ENCODE measurements around the gene FAAP20.
A peak's percentile ranks its signal among the peaks of the same experiment; 100 is the strongest.

The FAAP20 gene

GRCh38 chr1:2229911-2230731 lies 35.5 kb upstream of the FAAP20 start:
- peak; percentile 17 for DNase-seq (ENCODE audit: low spot score)

GRCh38 chr1:2229037-2229864 lies 34.7 kb upstream of the FAAP20 start:
- peak; percentile 39 for DNase-seq (ENCODE audit: low spot score)

GRCh38 chr1:2228694-2229036 lies 34.1 kb upstream of the FAAP20 start:
- no peak for DNase-seq (ENCODE audit: low spot score)

GRCh38 chr1:2228157-2228594 lies 33.6 kb upstream of the FAAP20 start, which contains the start of gene SKI:
TSS of gene SKI (plus strand) at chr1:2228319. CDS start at chr1:2228767, 448 bp downstream.
- DNase-seq (ENCODE audit: low spot score), result no peak

GRCh38 chr1:2227346-2228156 lies 33.0 kb upstream of the FAAP20 start:
- DNase-seq (ENCODE audit: low spot score), result peak; percentile 95

GRCh38 chr1:2226525-2227345 lies 32.2 kb upstream of the FAAP20 start:
- DNase-seq (ENCODE audit: low spot score), result no peak

GRCh38 chr1:2224631-2225428 lies 30.3 kb upstream of the FAAP20 start:
- no peak for DNase-seq (ENCODE audit: low spot score)

- no peak for DNase-seq (ENCODE audit: low spot score)
Measured at GRCh38 chr1:2224170-2224584, 29.6 kb upstream of the FAAP20 start.

GRCh38 chr1:2221271-2221670 lies 26.7 kb upstream of the FAAP20 start:
- no peak for DNase-seq (ENCODE audit: low spot score)

- DNase-seq (ENCODE audit: low spot score), result no peak
Measured at GRCh38 chr1:2216767-2217058, 22.1 kb upstream of the FAAP20 start.

GRCh38 chr1:2215909-2216766 lies 21.6 kb upstream of the FAAP20 start:
- no peak for DNase-seq (ENCODE audit: low spot score)

- DNase-seq (ENCODE audit: low spot score), result no peak
Measured at GRCh38 chr1:2215329-2215728, 20.8 kb upstream of the FAAP20 start.

GRCh38 chr1:2214541-2215241 lies 20.1 kb upstream of the FAAP20 start:
- DNase-seq (ENCODE audit: low spot score), result no peak

- DNase-seq (ENCODE audit: low spot score), result no peak
Measured at GRCh38 chr1:2213576-2214505, 19.3 kb upstream of the FAAP20 start.

- DNase-seq (ENCODE audit: low spot score), result peak; percentile 62
Measured at GRCh38 chr1:2212532-2213491, 18.2 kb upstream of the FAAP20 start.

GRCh38 chr1:2212274-2212531 lies 17.6 kb upstream of the FAAP20 start:
- DNase-seq (ENCODE audit: low spot score), result no peak

GRCh38 chr1:2210786-2211185 lies 16.2 kb upstream of the FAAP20 start:
- DNase-seq (ENCODE audit: low spot score), result no peak
